CD4-positive, alpha-beta T cell treated with Interleukin-2 at 100 ng/mL for 4 hours (primary cell): ENCODE data around the gene PDE1C.

Experiments used
- DNase-seq: peaks from one replicate; pipeline ENCODE4 v3.0.0-alpha.2; 2020; ENCODE audit warnings: low spot score

Gene PDE1C

GRCh38 chr7:31938650-31939049 lies 131.6 kb downstream of the PDE1C start:
- no peak for DNase-seq

GRCh38 chr7:31937982-31938381 lies 132.2 kb downstream of the PDE1C start:
- no peak for DNase-seq

GRCh38 chr7:31935124-31936054 lies 134.8 kb downstream of the PDE1C start:
- no peak for DNase-seq

GRCh38 chr7:31934551-31934950 lies 135.7 kb downstream of the PDE1C start:
- no peak for DNase-seq

GRCh38 chr7:31933481-31933880 lies 136.7 kb downstream of the PDE1C start:
- DNase-seq, result no peak

- no peak for DNase-seq
Observed at GRCh38 chr7:31926991-31927584, 143.1 kb downstream of the PDE1C start.

- DNase-seq, result no peak
Observed at GRCh38 chr7:31925753-31926454, 144.3 kb downstream of the PDE1C start.

- no peak for DNase-seq
Observed at GRCh38 chr7:31924251-31924650, 146.0 kb downstream of the PDE1C start.

- DNase-seq, result no peak
Observed at GRCh38 chr7:31922848-31923247, 147.4 kb downstream of the PDE1C start.

- no peak for DNase-seq
Observed at GRCh38 chr7:31921047-31921446, 149.2 kb downstream of the PDE1C start.

GRCh38 chr7:31919678-31920369 lies 150.4 kb downstream of the PDE1C start:
- DNase-seq, result no peak

GRCh38 chr7:31918706-31919393 lies 151.4 kb downstream of the PDE1C start:
- DNase-seq, result no peak

GRCh38 chr7:31917256-31917655 lies 153.0 kb downstream of the PDE1C start:
- no peak for DNase-seq

GRCh38 chr7:31910191-31910590 lies 160.0 kb downstream of the PDE1C start:
- no peak for DNase-seq

- DNase-seq, result no peak
Observed at GRCh38 chr7:31906479-31907171, 163.6 kb downstream of the PDE1C start.

GRCh38 chr7:31903962-31904361 lies 166.2 kb downstream of the PDE1C start:
- DNase-seq, result no peak

GRCh38 chr7:31899356-31899927 lies 170.8 kb downstream of the PDE1C start:
- no peak for DNase-seq

- DNase-seq, result no peak
Observed at GRCh38 chr7:31896925-31897324, 173.3 kb downstream of the PDE1C start.

GRCh38 chr7:31894308-31894707 lies 175.9 kb downstream of the PDE1C start:
- DNase-seq, result no peak

GRCh38 chr7:31893365-31893764 lies 176.8 kb downstream of the PDE1C start:
- DNase-seq, result no peak
